IMR-90 (cell line): ENCODE measurements around the gene SIGLEC7.

Experiments used
- BHLHE40 ChIP-seq: fragments of 150-350 bp; IDR thresholded peaks from 2 replicates; pipeline ENCODE4 v1.6.1; 2016; ENCODE audit warnings: mild to moderate bottlenecking, low read depth, low read length
- POLR2A ChIP-seq: IDR thresholded peaks from 2 replicates; pipeline ENCODE4 v1.6.1; 2012; ENCODE audit warnings: mild to moderate bottlenecking, low read depth, low read length
- RAD21 ChIP-seq: IDR thresholded peaks from 2 replicates; pipeline ENCODE4 v1.6.1; 2012; ENCODE audit warnings: low read length, improper control_type of control experiment
- TF ChIP-seq, protein P1 (sequence below): conservative IDR thresholded peaks from 2 replicates; pipeline ENCODE4 v1.5.1; 2012; ENCODE audit warnings: mild to moderate bottlenecking, low read depth, low read length, improper control_type of control experiment

DNA sequence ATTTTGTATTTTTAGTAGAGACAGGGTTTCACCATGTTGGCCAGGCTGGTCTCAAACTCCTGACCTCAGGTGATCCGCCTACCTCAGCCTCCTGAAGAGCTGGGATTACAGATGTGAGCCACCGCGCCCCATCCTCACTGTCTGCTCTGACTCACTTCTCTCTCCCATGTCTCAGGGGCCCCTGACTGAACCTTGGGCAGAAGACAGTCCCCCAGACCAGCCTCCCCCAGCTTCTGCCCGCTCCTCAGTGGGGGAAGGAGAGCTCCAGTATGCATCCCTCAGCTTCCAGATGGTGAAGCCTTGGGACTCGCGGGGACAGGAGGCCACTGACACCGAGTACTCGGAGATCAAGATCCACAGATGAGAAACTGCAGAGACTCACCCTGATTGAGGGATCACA, 12.4 kb upstream of the SIGLEC7 start:
- TF ChIP-seq, protein P1, sequence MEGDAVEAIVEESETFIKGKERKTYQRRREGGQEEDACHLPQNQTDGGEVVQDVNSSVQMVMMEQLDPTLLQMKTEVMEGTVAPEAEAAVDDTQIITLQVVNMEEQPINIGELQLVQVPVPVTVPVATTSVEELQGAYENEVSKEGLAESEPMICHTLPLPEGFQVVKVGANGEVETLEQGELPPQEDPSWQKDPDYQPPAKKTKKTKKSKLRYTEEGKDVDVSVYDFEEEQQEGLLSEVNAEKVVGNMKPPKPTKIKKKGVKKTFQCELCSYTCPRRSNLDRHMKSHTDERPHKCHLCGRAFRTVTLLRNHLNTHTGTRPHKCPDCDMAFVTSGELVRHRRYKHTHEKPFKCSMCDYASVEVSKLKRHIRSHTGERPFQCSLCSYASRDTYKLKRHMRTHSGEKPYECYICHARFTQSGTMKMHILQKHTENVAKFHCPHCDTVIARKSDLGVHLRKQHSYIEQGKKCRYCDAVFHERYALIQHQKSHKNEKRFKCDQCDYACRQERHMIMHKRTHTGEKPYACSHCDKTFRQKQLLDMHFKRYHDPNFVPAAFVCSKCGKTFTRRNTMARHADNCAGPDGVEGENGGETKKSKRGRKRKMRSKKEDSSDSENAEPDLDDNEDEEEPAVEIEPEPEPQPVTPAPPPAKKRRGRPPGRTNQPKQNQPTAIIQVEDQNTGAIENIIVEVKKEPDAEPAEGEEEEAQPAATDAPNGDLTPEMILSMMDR, result no peak
- TF ChIP-seq POLR2A (no peak), BHLHE40 (no peak), RAD21 (no peak)
